B cell (primary cell): Measurements from ENCODE around the gene SIAH2. TPM values are rescaled to one million over a fixed set of nuclear protein-coding genes. Genes with fewer than 3 reads are reported as not detected.

Source experiments
- ATAC-seq: fragments of 200-7000 bp; cut with Tn5 transposase; one replicate; pipeline ENCODE4 v1.10.0; 2021; ENCODE audit warnings: low read depth, mild to moderate bottlenecking, moderate number of reproducible peaks, moderate library complexity
- CTCF ChIA-PET: fragments of 350-600 bp; sonication (Branson Sonifier 250); formaldehyde crosslinking; loops from one replicate; lab custom pipeline; 2021; ENCODE audit warnings: antibody characterized with exemption, inconsistent platforms; lab: Charles Lee
- POLR2A ChIA-PET: fragments of 350-600 bp; sonication (Branson Sonifier 250); formaldehyde crosslinking; loops from one replicate; lab custom pipeline; 2021; ENCODE audit warnings: antibody characterized with exemption; lab: Charles Lee
- DNase-seq: peaks from one replicate; pipeline ENCODE4 v3.0.0; 2013
- H2AFZ ChIP-seq: 2 replicates; pipeline ENCODE4 v1.6.1; 2012; ENCODE audit warnings: mild to moderate bottlenecking, low read depth, low read length; ENCODE audit not compliant: insufficient read depth, poor library complexity, severe bottlenecking
- H3K27ac ChIP-seq, 2 donors: 1 replicate in 1 of 2; 2 replicates in 1 of 2; pipeline ENCODE4 v1.5.1; 2012 to 2013; ENCODE audit warnings: low read length in 2 of 2, mild to moderate bottlenecking in 2 of 2, moderate library complexity in 1 of 2
- H3K27me3 ChIP-seq, 4 experiments: fragments of 200-600 bp in 1 of 4; sonication (generic) in 1 of 4; replicated peaks in 1 of 4; 1 replicate in 2 of 4; 2 replicates in 2 of 4; pipeline versions ENCODE4 v1.6.1 to v1.7.0; 2013 to 2016; ENCODE audit warnings: low read length in 3 of 4, mild to moderate bottlenecking in 2 of 4, mixed read lengths in 1 of 4, moderate library complexity in 1 of 4; ENCODE audit not compliant: insufficient read depth in 4 of 4, control insufficient read depth in 3 of 4; ENCODE audit errors: control extremely low read depth in 1 of 4
- H3K36me3 ChIP-seq, 2 experiments: replicated peaks in 1 of 2; 1 replicate in 1 of 2; 2 replicates in 1 of 2; pipeline versions ENCODE4 v1.6.1 to v1.7.1; 2013; ENCODE audit warnings: low read length in 1 of 2; ENCODE audit not compliant: insufficient read depth in 2 of 2, control insufficient read depth in 1 of 2; ENCODE audit errors: control extremely low read depth in 1 of 2, extremely low read depth in 1 of 2
- H3K4me1 ChIP-seq, 2 donors: fragments of 200-600 bp in 1 of 2; sonication (generic) in 1 of 2; 1 replicate in 1 of 2; 2 replicates in 1 of 2; pipeline versions ENCODE4 v1.5.1 to v1.6.1; 2013 to 2017; ENCODE audit warnings: low read length in 2 of 2; ENCODE audit not compliant: control insufficient read depth in 2 of 2, insufficient read depth in 2 of 2
- H3K4me2 ChIP-seq: replicated peaks from 2 replicates; pipeline ENCODE3; 2012; ENCODE audit warnings: mild to moderate bottlenecking, low read depth, low read length; ENCODE audit not compliant: poor library complexity, severe bottlenecking
- H3K4me3 ChIP-seq, 5 experiments: fragments of 200-600 bp in 1 of 5; sonication (generic) in 1 of 5; 1 replicate in 3 of 5; 2 replicates in 2 of 5; pipeline versions ENCODE4 v1.5.1 to v1.7.0; 2011 to 2016; ENCODE audit warnings: low read length in 4 of 5, mild to moderate bottlenecking in 4 of 5, low read depth in 2 of 5, control low read depth in 1 of 5, moderate library complexity in 1 of 5; ENCODE audit not compliant: insufficient read depth in 1 of 5; ENCODE audit errors: control extremely low read depth in 1 of 5, extremely low read depth in 1 of 5
- H3K79me2 ChIP-seq: fragments of 200-600 bp; sonication (generic); one replicate; pipeline ENCODE4 v1.6.0; 2016; ENCODE audit warnings: low read length; ENCODE audit not compliant: control insufficient read depth, insufficient read depth
- H3K9ac ChIP-seq: fragments of 200-600 bp; sonication (generic); 2 replicates; pipeline ENCODE4 v1.6.1; 2017; ENCODE audit warnings: mild to moderate bottlenecking, low read length, moderate library complexity
- H3K9me3 ChIP-seq, 3 donors: one replicate each; pipeline versions ENCODE4 v1.6.1 to v1.7.1; 2013; ENCODE audit warnings: low read length in 2 of 3; ENCODE audit not compliant: control insufficient read depth in 2 of 3, insufficient read depth in 1 of 3; ENCODE audit errors: control extremely low read depth in 1 of 3
- H4K20me1 ChIP-seq: 2 replicates; pipeline ENCODE4 v1.6.0; 2012; ENCODE audit warnings: mild to moderate bottlenecking, low read length; ENCODE audit not compliant: insufficient read depth, control insufficient read depth, poor library complexity, severe bottlenecking
- H3K27ac Mint-ChIP-seq: one replicate; pipeline ENCODE4 v1.8.0; 2021; ENCODE audit warnings: mixed read lengths
- H3K27me3 Mint-ChIP-seq: one replicate; pipeline ENCODE4 v1.8.0; 2021; ENCODE audit warnings: mixed read lengths
- H3K4me1 Mint-ChIP-seq: one replicate; pipeline ENCODE4 v1.8.0; 2021; ENCODE audit warnings: mixed read lengths
- H3K4me3 Mint-ChIP-seq: one replicate; pipeline ENCODE4 v1.8.0; 2021; ENCODE audit warnings: mixed read lengths
- H3K9me3 Mint-ChIP-seq: one replicate; pipeline ENCODE4 v1.8.0; 2022; ENCODE audit warnings: mixed read lengths; ENCODE audit not compliant: insufficient read depth
- EZH2 ChIP-seq: IDR thresholded peaks from 2 replicates; pipeline ENCODE4 v1.6.1; 2012; ENCODE audit warnings: borderline replicate concordance, low read depth, mild to moderate bottlenecking, moderate library complexity, low read length; ENCODE audit not compliant: insufficient read depth, poor library complexity, severe bottlenecking
- WGBS: methylation state at CpG from one replicate; pipeline ENCODE4 v1.1.5; 2013; ENCODE audit warnings: missing lambda C conversion rate; ENCODE audit not compliant: insufficient coverage; 5-methylcytosine and 5-hydroxymethylcytosine counted together
- intact Hi-C: fragments of 100-400 bp; cut with micrococcal nuclease; formaldehyde crosslinking; loops from one replicate; pipeline ENCODE4 v1.10.0; 2022
- polyA plus RNA-seq: library from polyadenylated mRNA; depleted of rRNA; stranded (reverse); fragments of >200 nt; gene quantifications from 2 replicates; pipeline ENCODE4 v1.2.3, GENCODE V29; 2012
- total RNA-seq, 2 donors: library from RNA; stranded (reverse); fragments of 120-200 nt in 1 of 2; gene quantifications; 1 replicate in 1 of 2; 2 replicates in 1 of 2; pipeline versions ENCODE4 v1.2.3 to v1.2.4, GENCODE V29; 2013 to 2022
- TF ChIP-seq, protein P1 (sequence below): fragments of 200-600 bp; IDR thresholded peaks from one replicate; pipeline ENCODE4 v1.8.0; 2022; ENCODE audit warnings: antibody characterized with exemption, mild to moderate bottlenecking

Gene SIAH2
- total and polyA plus RNA-seq, 2 donors (not counting 1 experiment from before 2014, with no cell fraction given): 22.3 to 83.4 TPM

DNA sequence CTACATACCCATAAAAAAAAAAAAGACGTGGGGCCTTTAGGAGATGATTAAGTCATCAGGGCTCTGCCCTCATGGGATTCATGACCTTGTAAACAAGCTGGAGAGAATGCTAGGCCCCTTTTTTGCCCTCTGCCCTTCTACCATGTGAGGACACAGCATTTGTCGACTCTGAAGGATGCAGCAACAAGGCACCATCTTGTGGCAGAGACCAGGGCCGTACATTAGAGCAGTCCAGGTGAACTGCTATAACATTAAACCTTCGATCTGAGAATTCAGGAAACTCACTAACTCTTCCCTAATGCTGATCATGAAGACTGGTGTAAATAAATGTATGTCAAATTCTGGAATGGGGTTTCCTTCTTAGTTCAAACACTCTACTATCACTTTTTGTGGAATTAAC, 30.7 kb upstream of the SIAH2 start:
- H3K4me1 Mint-ChIP-seq: peaks cover 4% of the 10 kb centered on the region
- Histone ChIP-seq H3K36me3 (no peaks in the 10 kb centered on the region), H3K27me3 (no peaks in the 10 kb centered on the region), H3K27ac (no peak overlapping the region), H4K20me1 (no peaks in the 10 kb centered on the region), H3K4me1 (peaks cover 3 to 7% of the 10 kb centered on the region in 2 donors), H3K9me3 (peaks cover 0 to 3% (median 0%) of the 10 kb centered on the region in 3 donors), H3K9ac (no peak overlapping the region), H3K79me2 (no peaks in the 10 kb centered on the region), H3K4me2 (no peak overlapping the region), H3K4me3 (no peak overlapping the region), H2AFZ (no peak overlapping the region)
- intact Hi-C loops: no loop called here
- no peak overlapping the region for H3K27ac Mint-ChIP-seq
- no peak for ATAC-seq
- no peak overlapping the region for H3K4me3 Mint-ChIP-seq
- H3K9me3 Mint-ChIP-seq: no peaks in the 10 kb centered on the region
- ChIA-PET POLR2A (no interaction called here), CTCF (interaction anchor here (2.1 kb wide), 1 partner anchor 72 kb away, joined by 10 read pairs; no protein-coding TSS in a partner anchor)
- 100% methylated on average over 1 of the region's 4 CpGs for WGBS
- TF ChIP-seq, protein P1, sequence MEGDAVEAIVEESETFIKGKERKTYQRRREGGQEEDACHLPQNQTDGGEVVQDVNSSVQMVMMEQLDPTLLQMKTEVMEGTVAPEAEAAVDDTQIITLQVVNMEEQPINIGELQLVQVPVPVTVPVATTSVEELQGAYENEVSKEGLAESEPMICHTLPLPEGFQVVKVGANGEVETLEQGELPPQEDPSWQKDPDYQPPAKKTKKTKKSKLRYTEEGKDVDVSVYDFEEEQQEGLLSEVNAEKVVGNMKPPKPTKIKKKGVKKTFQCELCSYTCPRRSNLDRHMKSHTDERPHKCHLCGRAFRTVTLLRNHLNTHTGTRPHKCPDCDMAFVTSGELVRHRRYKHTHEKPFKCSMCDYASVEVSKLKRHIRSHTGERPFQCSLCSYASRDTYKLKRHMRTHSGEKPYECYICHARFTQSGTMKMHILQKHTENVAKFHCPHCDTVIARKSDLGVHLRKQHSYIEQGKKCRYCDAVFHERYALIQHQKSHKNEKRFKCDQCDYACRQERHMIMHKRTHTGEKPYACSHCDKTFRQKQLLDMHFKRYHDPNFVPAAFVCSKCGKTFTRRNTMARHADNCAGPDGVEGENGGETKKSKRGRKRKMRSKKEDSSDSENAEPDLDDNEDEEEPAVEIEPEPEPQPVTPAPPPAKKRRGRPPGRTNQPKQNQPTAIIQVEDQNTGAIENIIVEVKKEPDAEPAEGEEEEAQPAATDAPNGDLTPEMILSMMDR: no peak
- no peak for TF ChIP-seq EZH2
- no peak for DNase-seq
- peaks cover 10% of the 10 kb centered on the region for H3K27me3 Mint-ChIP-seq

DNA sequence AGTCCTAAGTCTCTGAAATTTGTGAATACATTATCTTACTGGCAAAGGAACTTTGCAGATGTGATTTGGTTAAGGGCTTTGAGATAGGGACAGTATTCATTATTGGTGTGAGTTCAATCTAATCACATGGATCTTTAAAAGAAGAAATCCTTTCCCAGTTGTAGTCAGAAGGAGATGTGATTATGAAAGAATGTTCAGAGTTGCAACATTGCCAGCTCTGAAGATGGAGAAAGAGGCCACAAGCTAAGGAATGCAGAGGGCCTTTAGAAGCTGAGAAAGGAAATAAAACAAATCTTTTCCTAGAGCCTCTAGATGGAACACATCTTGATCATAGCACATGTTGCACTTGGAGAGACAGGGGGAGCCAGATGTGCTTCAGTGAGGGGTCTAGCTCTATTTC, 27.7 kb upstream of the SIAH2 start:
- Histone ChIP-seq H3K27ac (no peak overlapping the region), H3K4me3 (no peak overlapping the region), H3K4me2 (no peak overlapping the region), H3K27me3 (peaks cover 0 to 5% (median 1%) of the 10 kb centered on the region in 4 experiments), H2AFZ (no peak overlapping the region), H3K9ac (no peak overlapping the region), H4K20me1 (no peaks in the 10 kb centered on the region), H3K36me3 (no peaks in the 10 kb centered on the region), H3K9me3 (no peaks in the 10 kb centered on the region), H3K79me2 (no peaks in the 10 kb centered on the region), H3K4me1 (no peaks in the 10 kb centered on the region)
- DNase-seq (no peak), ATAC-seq (no peak)
- Mint-ChIP-seq H3K27ac (no peak overlapping the region), H3K4me1 (peaks cover 6% of the 10 kb centered on the region), H3K9me3 (no peaks in the 10 kb centered on the region), H3K27me3 (peaks cover 16% of the 10 kb centered on the region), H3K4me3 (no peak overlapping the region)
- POLR2A ChIA-PET: no interaction called here
- CTCF ChIA-PET: interaction anchor here (1.2 to 2.2 kb wide), 2 partner anchors 69 to 74 kb away, joined by 3 to 8 read pairs; no protein-coding TSS in a partner anchor
- TF ChIP-seq, protein P1: no peak
- TF ChIP-seq EZH2: no peak
- intact Hi-C loops: no loop called here
